ENCODE measurements around the gene SDF2L1.
"Not testable (repeated sequence)": the region's sequence is repeated elsewhere in the genome, so short reads cannot be mapped to it uniquely, and the experiment has no call there.

The SDF2L1 gene

DNA sequence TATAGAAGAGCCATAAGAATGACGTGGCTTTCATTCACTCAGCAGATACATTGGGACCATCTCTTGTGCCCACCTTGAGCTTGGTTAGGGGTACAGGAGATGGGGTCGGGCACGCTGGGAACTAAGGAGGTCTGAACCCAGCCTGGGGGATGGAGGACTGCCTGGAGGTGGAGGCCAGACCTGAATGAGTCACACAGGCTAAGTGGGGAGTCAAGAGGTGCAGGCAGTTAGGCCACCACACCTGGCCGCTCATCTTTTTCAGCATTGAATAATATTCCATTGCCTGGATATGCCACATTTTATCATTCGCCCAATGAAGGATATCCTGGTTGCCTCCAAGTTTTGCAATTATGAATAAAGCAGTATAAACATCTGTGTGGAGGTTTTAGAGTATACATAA, 19.9 kb downstream of the SDF2L1 start:
- no peak for DNase-seq (ENCODE audit: low read depth)

DNA sequence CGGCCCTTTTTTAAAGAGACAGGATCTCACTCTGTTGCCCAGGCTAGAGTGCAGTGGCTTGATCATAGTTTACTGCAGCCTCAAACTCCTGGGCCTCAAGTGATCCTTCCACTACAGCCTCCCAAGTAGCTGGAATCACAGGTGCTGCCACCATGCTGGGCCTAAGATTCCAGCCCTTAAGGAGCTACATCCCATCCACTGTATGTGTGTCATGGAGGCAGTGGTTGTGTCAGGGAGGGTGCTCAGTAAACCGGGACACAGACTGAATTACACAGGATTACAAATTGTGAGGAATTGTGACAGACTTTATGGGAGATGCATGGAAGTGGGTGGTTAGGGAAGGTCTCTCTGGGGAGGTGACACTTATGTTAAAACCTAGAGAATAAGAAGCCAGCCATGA, 21.6 kb downstream of the SDF2L1 start:
- DNase-seq (ENCODE audit: low read depth): no peak

- no peak for DNase-seq (ENCODE audit: low read depth)
Measured at GRCh38 chr22:21665047-21665851, 23.1 kb downstream of the SDF2L1 start.

GRCh38 chr22:21666786-21667185, 24.7 kb downstream of the SDF2L1 start:
- no peak for DNase-seq (ENCODE audit: low read depth)

- DNase-seq (ENCODE audit: low read depth): no peak
Measured at GRCh38 chr22:21669026-21669425, 26.9 kb downstream of the SDF2L1 start.

DNA sequence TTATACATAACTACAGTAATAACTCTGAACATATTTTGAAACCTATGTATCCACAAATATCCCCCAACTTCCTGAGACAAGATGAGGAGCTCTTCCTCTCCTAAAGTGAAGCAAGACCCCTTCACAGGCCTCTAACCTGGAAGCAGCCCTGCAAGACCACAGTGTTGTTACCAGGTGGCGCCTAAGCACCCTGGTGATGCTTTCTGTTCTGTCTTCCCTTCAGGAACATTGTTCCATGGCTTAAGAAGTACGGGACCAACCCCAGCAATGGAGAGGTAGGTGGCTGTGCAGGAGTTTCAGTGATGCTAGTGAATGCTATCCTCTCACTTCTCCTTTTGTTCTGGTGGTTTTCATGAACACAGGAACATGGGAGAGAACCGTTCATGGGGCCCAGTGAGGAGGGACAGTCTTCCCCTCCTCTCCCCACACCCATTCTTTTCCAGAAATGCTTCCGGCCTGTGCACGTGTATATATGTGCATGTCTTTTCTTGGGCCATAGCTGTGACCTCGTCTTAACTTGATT, 30.1 kb downstream of the SDF2L1 start:
- DNase-seq (ENCODE audit: low read depth): no peak

GRCh38 chr22:21673534-21674321, 31.6 kb downstream of the SDF2L1 start:
- no peak for DNase-seq (ENCODE audit: low read depth)

GRCh38 chr22:21674638-21675245, 32.6 kb downstream of the SDF2L1 start:
- no peak for DNase-seq (ENCODE audit: low read depth)

GRCh38 chr22:21677606-21678443, 35.7 kb downstream of the SDF2L1 start:
- DNase-seq (ENCODE audit: low read depth): no peak

DNA sequence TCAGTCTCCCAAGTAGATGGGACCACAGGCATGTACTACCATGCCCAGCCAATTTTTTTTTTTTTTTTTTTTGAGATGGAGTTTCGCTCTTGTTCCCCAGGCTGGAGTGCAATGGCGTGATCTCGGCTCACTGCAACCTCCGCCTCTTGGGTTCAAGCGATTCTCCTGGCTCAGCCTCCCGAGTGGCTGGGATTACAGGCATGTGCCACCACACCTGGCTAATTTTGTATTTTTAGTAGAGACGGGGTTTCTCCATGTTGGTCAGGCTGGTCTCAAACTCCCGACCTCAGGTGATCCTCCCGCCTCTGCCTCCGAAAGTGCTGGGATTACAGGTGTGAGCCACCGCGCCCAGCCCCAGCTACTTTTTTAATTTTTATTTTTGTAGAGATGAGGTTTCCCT, 36.7 kb downstream of the SDF2L1 start:
- DNase-seq (ENCODE audit: low read depth): not testable (repeated sequence)

GRCh38 chr22:21679383-21679782, 37.3 kb downstream of the SDF2L1 start:
- DNase-seq (ENCODE audit: low read depth): no peak

DNA sequence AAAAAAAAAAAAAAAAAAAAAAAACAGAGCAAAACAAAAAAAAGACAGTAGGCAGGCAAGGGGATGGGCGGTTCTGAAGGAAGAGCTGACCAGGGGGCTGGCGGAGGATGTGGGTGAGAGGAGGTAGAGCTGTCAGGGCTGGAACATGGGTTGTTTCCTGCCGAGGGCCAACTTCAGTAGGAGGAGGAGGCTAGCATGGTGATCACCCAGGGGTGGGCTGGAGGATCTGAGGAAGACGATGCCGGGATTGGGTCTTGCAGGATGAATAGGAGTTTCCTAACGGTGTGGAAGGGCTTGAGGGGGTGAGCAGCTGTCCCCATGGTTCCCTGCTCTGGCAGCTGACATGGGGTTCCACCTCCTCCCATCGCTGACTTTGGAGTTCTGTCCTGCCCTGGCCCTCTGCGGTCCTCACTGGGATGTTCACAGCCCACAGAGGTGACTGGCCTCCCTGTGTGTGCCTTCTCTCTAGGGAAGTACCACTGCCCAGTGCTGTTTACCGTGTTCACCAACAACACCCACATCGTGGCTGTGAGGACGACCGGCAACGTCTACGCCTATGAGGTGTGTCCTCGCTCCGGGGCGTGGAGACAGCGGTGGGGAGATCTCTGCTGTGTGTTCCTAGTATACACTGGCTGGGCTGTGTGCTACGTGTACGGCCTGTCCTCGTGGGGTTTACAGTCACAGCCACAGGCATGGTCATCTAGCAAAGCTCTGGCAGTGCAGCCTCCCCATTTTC, 38.9 kb downstream of the SDF2L1 start:
- no peak for DNase-seq (ENCODE audit: low read depth)

GRCh38 chr22:21681566-21682370, 39.7 kb downstream of the SDF2L1 start:
- no peak for DNase-seq (ENCODE audit: low read depth)

DNA sequence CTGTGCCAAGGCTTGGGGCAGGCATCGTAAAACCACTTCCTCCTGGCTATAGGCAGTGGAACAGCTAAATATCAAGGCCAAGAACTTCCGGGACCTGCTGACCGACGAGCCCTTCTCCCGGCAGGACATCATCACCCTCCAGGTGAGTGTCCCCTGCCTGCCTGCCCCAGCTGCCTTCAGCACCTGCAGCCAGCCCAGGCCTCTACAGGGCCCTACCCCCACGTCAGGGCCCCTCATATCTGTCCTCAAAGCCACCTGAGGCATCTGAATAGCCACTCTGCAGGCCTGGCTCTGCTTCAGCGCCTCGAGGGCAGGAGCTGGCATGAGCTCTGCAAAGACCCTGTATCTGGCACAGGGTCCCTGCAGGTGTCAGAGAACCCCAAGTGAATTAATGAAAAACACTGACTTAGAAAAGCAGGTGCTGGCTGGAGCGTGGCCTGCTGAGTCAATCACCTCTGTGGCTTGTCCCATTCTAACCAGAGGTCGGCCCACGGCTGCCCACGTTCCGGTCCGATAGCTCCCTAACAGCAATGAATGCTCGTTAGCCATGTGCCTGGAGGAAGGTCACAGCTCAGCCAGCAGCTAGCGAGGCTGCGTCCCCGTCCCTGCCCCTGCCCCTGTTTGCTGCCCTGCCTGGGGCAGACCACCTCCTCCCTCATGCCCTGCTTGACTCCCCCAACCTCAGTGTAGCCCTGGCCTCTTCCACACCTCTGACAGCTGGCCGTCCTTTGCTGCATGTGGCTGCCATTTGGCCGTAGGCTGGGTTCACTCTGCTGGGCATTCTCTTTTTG, 40.5 kb downstream of the SDF2L1 start:
- no peak for DNase-seq (ENCODE audit: low read depth)

DNA sequence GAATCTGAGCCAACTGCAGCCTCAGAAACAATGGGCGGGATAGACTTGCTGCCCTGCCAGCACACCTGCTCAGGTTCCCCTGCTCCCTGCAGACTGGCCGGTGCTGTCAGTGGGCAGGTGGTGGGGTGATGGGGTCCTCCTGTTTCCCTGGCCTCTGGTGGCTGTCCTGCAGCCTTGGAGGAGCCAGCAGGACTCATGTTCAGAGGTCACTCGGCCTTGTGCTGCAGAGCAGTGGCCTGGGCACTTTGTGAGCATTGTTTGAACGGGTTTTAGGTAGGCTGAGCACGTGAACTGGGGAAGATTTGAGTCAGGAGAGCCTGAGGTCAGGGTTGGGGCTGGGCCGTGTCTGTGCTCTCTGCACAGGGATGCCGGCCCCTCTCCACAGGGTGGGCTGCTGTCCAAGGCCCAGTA, 41.3 kb downstream of the SDF2L1 start:
- no peak for DNase-seq (ENCODE audit: low read depth)

GRCh38 chr22:21684492-21685163, 42.5 kb downstream of the SDF2L1 start:
- no peak for DNase-seq (ENCODE audit: low read depth)

DNA sequence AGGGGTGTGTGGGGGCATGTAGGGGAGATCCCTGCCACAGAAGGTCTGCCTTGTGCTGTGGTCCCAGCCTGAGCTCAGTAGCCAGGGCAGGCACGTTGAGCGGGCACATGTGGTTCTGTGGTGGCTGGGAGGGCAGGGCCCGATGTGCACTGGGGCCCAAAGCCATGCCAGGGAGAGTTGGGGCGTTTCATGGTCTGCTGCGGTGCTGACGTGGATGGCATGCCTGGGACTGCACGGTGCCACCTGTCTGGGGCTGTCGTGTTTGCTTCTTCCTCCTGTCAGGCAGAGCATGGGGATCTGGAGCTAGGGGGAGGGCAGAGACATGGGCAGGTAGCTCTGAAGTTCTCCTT, 43.0 kb downstream of the SDF2L1 start:
- no peak for DNase-seq (ENCODE audit: low read depth)

DNA sequence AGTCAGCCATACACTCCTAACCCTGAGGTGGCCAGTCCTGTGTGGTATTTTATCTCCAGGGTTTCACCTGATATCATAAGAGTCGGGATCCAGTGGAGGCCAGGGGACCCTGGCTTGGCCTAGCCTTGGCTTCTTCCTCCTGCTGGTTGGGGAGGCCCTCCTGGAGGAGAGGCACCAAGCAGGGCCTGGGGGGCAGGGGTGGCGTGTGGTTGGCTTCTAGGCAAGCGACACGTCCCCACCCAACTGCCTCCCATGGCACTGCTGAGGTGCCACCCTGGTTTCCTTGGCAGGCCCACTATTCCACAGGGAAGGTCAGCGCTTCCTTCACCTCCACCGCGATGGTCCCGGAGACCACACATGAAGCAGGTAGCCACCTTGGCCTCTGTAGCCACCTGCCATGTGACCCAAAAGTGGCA, 44.1 kb downstream of the SDF2L1 start:
- DNase-seq (ENCODE audit: low read depth): no peak

Measured in HS-5 (cell line).